Ovary (tissue), 3 donors: Measurements from ENCODE around the gene NCKIPSD.

Source experiments
- CTCF ChIP-seq, 3 donors: fragments of 450-650 bp in 2 of 3; fragments of 200-600 bp in 1 of 3; IDR thresholded peaks; one replicate each; pipeline versions ENCODE4 v1.5.1 to v1.8.0; 2016 to 2022; ENCODE audit warnings: antibody characterized with exemption in 3 of 3, mild to moderate bottlenecking in 1 of 3
- EP300 ChIP-seq: sonication (generic); formaldehyde crosslinking; IDR thresholded peaks from one replicate; pipeline ENCODE4 v1.6.1; 2017; ENCODE audit warnings: antibody characterized with exemption
- donor health status: DM: no; HTN: no; CAD: no.

GRCh38 chr3:48644898-48645760, 40.6 kb downstream of the NCKIPSD start:
- TF ChIP-seq CTCF (IDR thresholded peaks at IDR 0.05) (no peak), EP300 (no peak)
